MM.1S (cell line): ENCODE results near the gene PXYLP1.
"Not testable (repeated sequence)": the region's sequence is repeated elsewhere in the genome, so short reads cannot be mapped to it uniquely, and the experiment has no call there.

ENCODE experiments used
- DNase-seq: peaks from one replicate; pipeline ENCODE4 v3.0.0-alpha.2; 2015
- H2AFZ ChIP-seq: fragments of 300-600 bp; sonication (generic); 2 replicates; pipeline ENCODE4 v1.6.0; 2016; ENCODE audit warnings: antibody characterized with exemption, low read length
- H3F3A ChIP-seq: fragments of 300-600 bp; sonication (generic); 2 replicates; pipeline ENCODE4 v1.6.1; 2016; ENCODE audit warnings: mild to moderate bottlenecking, antibody characterized with exemption, low read length, moderate library complexity, mixed read lengths; ENCODE audit not compliant: insufficient read depth
- H3K27ac ChIP-seq: fragments of 300-600 bp; sonication (generic); 2 replicates; pipeline ENCODE4 v1.5.1; 2016; ENCODE audit warnings: mild to moderate bottlenecking, low read length
- H3K27me3 ChIP-seq: fragments of 300-600 bp; sonication (generic); replicated peaks from 2 replicates; pipeline ENCODE4 v1.6.0; 2016; ENCODE audit warnings: low read length; ENCODE audit not compliant: insufficient read depth
- H3K36me3 ChIP-seq: fragments of 300-600 bp; sonication (generic); replicated peaks from 2 replicates; pipeline ENCODE4 v1.6.1; 2016; ENCODE audit warnings: mild to moderate bottlenecking, low read length, mixed read lengths; ENCODE audit not compliant: insufficient read depth
- H3K4me1 ChIP-seq: fragments of 300-600 bp; sonication (generic); 2 replicates; pipeline ENCODE4 v1.6.1; 2016; ENCODE audit warnings: low read length, mixed read lengths
- H3K4me2 ChIP-seq: fragments of 300-600 bp; sonication (generic); 2 replicates; pipeline ENCODE4 v1.6.0; 2016; ENCODE audit warnings: low read depth, low read length
- H3K4me3 ChIP-seq: fragments of 300-600 bp; sonication (generic); 2 replicates; pipeline ENCODE4 v1.5.1; 2016; ENCODE audit warnings: low read length, mixed read lengths
- H3K79me2 ChIP-seq: fragments of 300-600 bp; sonication (generic); 2 replicates; pipeline ENCODE4 v1.6.1; 2016; ENCODE audit warnings: mixed run types, low read length, mixed read lengths
- H3K9ac ChIP-seq: fragments of 300-600 bp; sonication (generic); 2 replicates; pipeline ENCODE4 v1.6.1; 2016; ENCODE audit warnings: low read length, mixed read lengths
- H3K9me2 ChIP-seq: fragments of 300-600 bp; sonication (generic); replicated peaks from 2 replicates; pipeline ENCODE4 v1.6.1; 2016; ENCODE audit warnings: mild to moderate bottlenecking, low read length, mixed read lengths; ENCODE audit not compliant: insufficient read depth
- H3K9me3 ChIP-seq: fragments of 300-600 bp; sonication (generic); replicated peaks from 2 replicates; pipeline ENCODE4 v1.6.1; 2016; ENCODE audit warnings: mild to moderate bottlenecking, low read length, mixed read lengths; ENCODE audit not compliant: insufficient read depth
- H4K20me1 ChIP-seq: fragments of 300-600 bp; sonication (generic); 2 replicates; pipeline ENCODE4 v1.6.1; 2016; ENCODE audit warnings: mild to moderate bottlenecking, low read length, moderate library complexity, mixed read lengths; ENCODE audit not compliant: insufficient read depth
- EZH2 ChIP-seq: fragments of 300-600 bp; sonication (generic); optimal IDR thresholded peaks from 2 replicates; pipeline ENCODE3; 2017; ENCODE audit warnings: low read depth, mild to moderate bottlenecking, antibody characterized with exemption, low read length, mixed read lengths
- EZH2phosphoT487 ChIP-seq: fragments of 300-600 bp; sonication (generic); IDR thresholded peaks from 2 replicates; pipeline ENCODE4 v1.6.1; 2018; ENCODE audit warnings: antibody characterized with exemption, low read length
- TF ChIP-seq, protein P1 (sequence below): fragments of 300-600 bp; sonication (generic); IDR thresholded peaks from 2 replicates; pipeline ENCODE4 v1.5.1; 2016; ENCODE audit warnings: antibody characterized with exemption, low read length, mixed read lengths

PXYLP1 gene

DNA sequence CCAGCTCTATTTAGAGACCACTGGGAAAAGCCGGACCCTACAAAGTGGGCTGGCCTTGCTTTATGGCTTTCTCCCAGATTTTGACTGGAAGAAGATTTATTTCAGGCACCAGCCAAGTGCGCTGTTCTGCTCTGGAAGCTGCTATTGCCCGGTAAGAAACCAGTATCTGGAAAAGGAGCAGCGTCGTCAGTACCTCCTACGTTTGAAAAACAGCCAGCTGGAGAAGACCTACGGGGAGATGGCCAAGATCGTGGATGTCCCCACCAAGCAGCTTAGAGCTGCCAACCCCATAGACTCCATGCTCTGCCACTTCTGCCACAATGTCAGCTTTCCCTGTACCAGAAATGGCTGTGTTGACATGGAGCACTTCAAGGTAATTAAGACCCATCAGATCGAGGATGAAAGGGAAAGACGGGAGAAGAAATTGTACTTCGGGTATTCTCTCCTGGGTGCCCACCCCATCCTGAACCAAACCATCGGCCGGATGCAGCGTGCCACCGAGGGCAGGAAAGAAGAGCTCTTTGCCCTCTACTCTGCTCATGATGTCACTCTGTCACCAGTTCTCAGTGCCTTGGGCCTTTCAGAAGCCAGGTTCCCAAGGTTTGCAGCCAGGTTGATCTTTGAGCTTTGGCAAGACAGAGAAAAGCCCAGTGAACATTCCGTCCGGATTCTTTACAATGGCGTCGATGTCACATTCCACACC is 60.9 kb downstream of the PXYLP1 start:
- Histone ChIP-seq H4K20me1 (no peaks in the 10 kb centered on the region), H3K4me2 (no peak overlapping the region), H3K9me3 (no peaks in the 10 kb centered on the region), H3K27me3 (no peaks in the 10 kb centered on the region), H3F3A (no peaks in the 10 kb centered on the region), H3K36me3 (no peaks in the 10 kb centered on the region), H2AFZ (no peak overlapping the region), H3K9me2 (no peaks in the 10 kb centered on the region), H3K4me1 (0 out of 2 replicates have a peak, but pooled peaks cover 4% of the 10 kb centered on the region), H3K79me2 (no peaks in the 10 kb centered on the region), H3K27ac (no peak overlapping the region), H3K9ac (no peak overlapping the region), H3K4me3 (no peak overlapping the region)
- DNase-seq = no peak
- TF ChIP-seq, protein P1, sequence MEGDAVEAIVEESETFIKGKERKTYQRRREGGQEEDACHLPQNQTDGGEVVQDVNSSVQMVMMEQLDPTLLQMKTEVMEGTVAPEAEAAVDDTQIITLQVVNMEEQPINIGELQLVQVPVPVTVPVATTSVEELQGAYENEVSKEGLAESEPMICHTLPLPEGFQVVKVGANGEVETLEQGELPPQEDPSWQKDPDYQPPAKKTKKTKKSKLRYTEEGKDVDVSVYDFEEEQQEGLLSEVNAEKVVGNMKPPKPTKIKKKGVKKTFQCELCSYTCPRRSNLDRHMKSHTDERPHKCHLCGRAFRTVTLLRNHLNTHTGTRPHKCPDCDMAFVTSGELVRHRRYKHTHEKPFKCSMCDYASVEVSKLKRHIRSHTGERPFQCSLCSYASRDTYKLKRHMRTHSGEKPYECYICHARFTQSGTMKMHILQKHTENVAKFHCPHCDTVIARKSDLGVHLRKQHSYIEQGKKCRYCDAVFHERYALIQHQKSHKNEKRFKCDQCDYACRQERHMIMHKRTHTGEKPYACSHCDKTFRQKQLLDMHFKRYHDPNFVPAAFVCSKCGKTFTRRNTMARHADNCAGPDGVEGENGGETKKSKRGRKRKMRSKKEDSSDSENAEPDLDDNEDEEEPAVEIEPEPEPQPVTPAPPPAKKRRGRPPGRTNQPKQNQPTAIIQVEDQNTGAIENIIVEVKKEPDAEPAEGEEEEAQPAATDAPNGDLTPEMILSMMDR = no peak
- TF ChIP-seq EZH2phosphoT487 (no peak), EZH2 (no peak)

DNA sequence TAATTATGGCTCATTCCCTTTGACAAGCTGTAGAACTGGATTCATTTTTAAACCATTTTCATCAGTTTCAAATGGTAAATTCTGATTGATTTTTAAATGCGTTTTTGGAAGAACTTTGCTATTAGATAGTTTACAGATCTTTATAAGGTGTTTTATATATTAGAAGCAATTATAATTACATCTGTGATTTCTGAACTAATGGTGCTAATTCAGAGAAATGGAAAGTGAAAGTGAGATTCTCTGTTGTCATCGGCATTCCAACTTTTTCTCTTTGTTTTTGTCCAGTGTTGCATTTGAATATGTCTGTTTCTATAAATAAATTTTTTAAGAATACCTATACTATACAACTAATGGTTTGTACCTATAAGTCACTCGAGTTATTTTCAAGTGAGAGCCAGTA is 62.7 kb downstream of the PXYLP1 start:
- Histone ChIP-seq H3K9me2 (no peaks in the 10 kb centered on the region), H3K36me3 (no peaks in the 10 kb centered on the region), H3F3A (no peaks in the 10 kb centered on the region), H3K4me2 (peak overlapping the region; percentile 58), H2AFZ (no peak overlapping the region), H3K9me3 (no peaks in the 10 kb centered on the region), H3K9ac (no peak overlapping the region), H3K79me2 (no peaks in the 10 kb centered on the region), H3K4me1 (0 out of 2 replicates have a peak, but pooled peaks cover 4% of the 10 kb centered on the region), H3K4me3 (peak overlapping the region; percentile 10; the same call in 1 of the 2 replicates), H4K20me1 (no peaks in the 10 kb centered on the region), H3K27ac (no peak overlapping the region), H3K27me3 (no peaks in the 10 kb centered on the region)
- no peak for DNase-seq
- TF ChIP-seq EZH2phosphoT487 = no peak
- TF ChIP-seq, protein P1 = no peak
- no peak for TF ChIP-seq EZH2

DNA sequence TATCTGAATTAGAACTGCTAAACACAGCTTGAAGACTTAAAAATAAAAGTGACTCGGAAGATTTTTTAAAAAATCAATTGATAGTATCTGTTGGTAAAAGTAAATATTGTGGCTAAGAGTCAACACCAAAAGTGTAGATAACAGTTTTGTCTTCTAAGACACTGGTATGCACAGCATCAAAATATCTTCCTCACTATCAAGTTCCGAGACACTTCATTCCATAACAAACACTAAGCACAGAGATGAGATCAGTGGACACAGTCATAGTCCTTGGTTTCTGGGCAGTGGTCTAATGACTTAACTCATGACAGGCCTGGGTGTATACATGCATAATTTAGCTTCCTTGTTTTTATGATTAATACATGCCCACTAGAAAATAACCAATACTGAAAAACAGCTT is 63.2 kb downstream of the PXYLP1 start:
- TF ChIP-seq EZH2phosphoT487 (no peak), EZH2 (no peak)
- TF ChIP-seq, protein P1 = no peak
- Histone ChIP-seq H3K36me3 (no peaks in the 10 kb centered on the region), H2AFZ (no peak overlapping the region), H3K4me1 (0 out of 2 replicates have a peak, but pooled peaks cover 4% of the 10 kb centered on the region), H3K79me2 (no peaks in the 10 kb centered on the region), H3K9ac (no peak overlapping the region), H3K4me2 (peak overlapping the region; percentile 58), H3K9me3 (no peaks in the 10 kb centered on the region), H3F3A (no peaks in the 10 kb centered on the region), H3K27ac (no peak overlapping the region), H3K27me3 (no peaks in the 10 kb centered on the region), H3K9me2 (no peaks in the 10 kb centered on the region), H3K4me3 (peak overlapping the region; percentile 10; the same call in 1 of the 2 replicates), H4K20me1 (no peaks in the 10 kb centered on the region)
- DNase-seq = no peak

DNA sequence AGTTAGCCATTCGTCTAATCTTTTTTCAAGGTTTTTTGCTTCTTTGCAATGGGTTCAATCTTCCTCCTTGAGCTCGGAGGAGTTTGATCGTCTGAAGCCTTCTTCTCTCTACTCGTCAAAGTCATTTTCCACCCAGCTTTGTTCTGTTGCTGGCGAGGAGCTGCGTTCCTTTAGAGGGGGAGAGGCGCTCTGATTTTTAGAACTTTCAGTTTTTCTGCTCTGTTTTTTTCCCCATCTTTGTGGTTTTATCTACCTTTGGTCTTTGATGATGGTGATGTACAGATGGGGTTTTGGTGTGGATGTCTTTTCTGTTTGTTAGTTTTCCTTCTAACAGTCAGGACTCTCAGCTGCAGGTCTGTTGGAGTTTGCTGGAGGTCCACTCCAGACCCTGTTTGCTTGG is 68.8 kb downstream of the PXYLP1 start:
- H3K4me1 ChIP-seq, H3K9me3 ChIP-seq, H3K27me3 ChIP-seq, H3K4me2 ChIP-seq, H4K20me1 ChIP-seq, H3K36me3 ChIP-seq, H3K9ac ChIP-seq, DNase-seq, H3K27ac ChIP-seq, H3K9me2 ChIP-seq, H2AFZ ChIP-seq, H3K4me3 ChIP-seq, H3F3A ChIP-seq, H3K79me2 ChIP-seq: not testable (repeated sequence)
